WTC11 (cell line): ENCODE data around the gene AURKB. TPM values are rescaled to one million over a fixed set of nuclear protein-coding genes. Genes with fewer than 3 reads are reported as not detected.

Source experiments
- ATF2 ChIP-seq: sonication (generic); formaldehyde crosslinking; IDR thresholded peaks from 2 replicates; pipeline ENCODE4 v1.8.1; 2022; ENCODE audit warnings: low read depth, missing genetic modification reagents, borderline replicate concordance
- ATF6 ChIP-seq: sonication (generic); formaldehyde crosslinking; IDR thresholded peaks from 2 replicates; pipeline ENCODE4 v1.8.1; 2023; ENCODE audit warnings: mild to moderate bottlenecking, missing genetic modification reagents
- CTCF ChIP-seq: fragments of 200-600 bp; IDR thresholded peaks from 2 replicates; pipeline ENCODE4 v1.8.0; 2022; ENCODE audit warnings: antibody characterized with exemption
- EMX1 ChIP-seq: fragments of 250-450 bp; sonication (Bioruptor Pico); IDR thresholded peaks from 2 replicates; pipeline ENCODE4 v1.8.0; 2021; ENCODE audit warnings: mild to moderate bottlenecking
- FOXJ3 ChIP-seq: sonication (generic); formaldehyde crosslinking; IDR thresholded peaks from 2 replicates; pipeline ENCODE4 v1.9.0; 2021; ENCODE audit warnings: missing genetic modification reagents, mild to moderate bottlenecking, borderline replicate concordance
- FOXP4 ChIP-seq: sonication (generic); formaldehyde crosslinking; IDR thresholded peaks from 2 replicates; pipeline ENCODE4 v1.8.0; 2022; ENCODE audit warnings: mild to moderate bottlenecking, missing genetic modification reagents
- GTF2I ChIP-seq: fragments of 250-450 bp; sonication (Bioruptor Pico); conservative IDR thresholded peaks from 2 replicates; pipeline ENCODE4 v1.4.0; 2021; ENCODE audit warnings: mild to moderate bottlenecking
- NR1H2 ChIP-seq: sonication (generic); formaldehyde crosslinking; IDR thresholded peaks from 2 replicates; pipeline ENCODE4 v1.9.0; 2021; ENCODE audit warnings: mild to moderate bottlenecking, moderate library complexity, missing genetic modification reagents
- PREB ChIP-seq: sonication (generic); formaldehyde crosslinking; IDR thresholded peaks from 2 replicates; pipeline ENCODE4 v1.8.1; 2022; ENCODE audit warnings: mild to moderate bottlenecking, missing genetic modification reagents, moderate library complexity, borderline replicate concordance
- SOX15 ChIP-seq: fragments of 250-450 bp; sonication (Bioruptor Pico); IDR thresholded peaks from 2 replicates; pipeline ENCODE4 v1.9.0; 2021; ENCODE audit warnings: mild to moderate bottlenecking
- USF2 ChIP-seq: sonication (generic); formaldehyde crosslinking; IDR thresholded peaks from 2 replicates; pipeline ENCODE4 v1.8.1; 2023; ENCODE audit warnings: mild to moderate bottlenecking, missing genetic modification reagents, moderate library complexity
- ZBTB43 ChIP-seq: sonication (generic); formaldehyde crosslinking; IDR thresholded peaks from 2 replicates; pipeline ENCODE4 v1.8.1; 2023; ENCODE audit warnings: mild to moderate bottlenecking, missing genetic modification reagents
- ZNF219 ChIP-seq: sonication (generic); formaldehyde crosslinking; IDR thresholded peaks from 2 replicates; pipeline ENCODE4 v1.8.0; 2023; ENCODE audit warnings: missing genetic modification reagents, mild to moderate bottlenecking, borderline replicate concordance
- ZNF263 ChIP-seq: sonication (generic); formaldehyde crosslinking; IDR thresholded peaks from 2 replicates; pipeline ENCODE4 v1.8.1; 2022; ENCODE audit warnings: low read depth, mild to moderate bottlenecking, moderate library complexity, missing genetic modification reagents
- ZNF281 ChIP-seq: sonication (generic); formaldehyde crosslinking; IDR thresholded peaks from 2 replicates; pipeline ENCODE4 v1.8.0; 2023; ENCODE audit warnings: mild to moderate bottlenecking, missing genetic modification reagents
- ZNF512 ChIP-seq: sonication (generic); formaldehyde crosslinking; IDR thresholded peaks from 2 replicates; pipeline ENCODE4 v1.8.1; 2022; ENCODE audit warnings: missing genetic modification reagents, borderline replicate concordance
- ZSCAN18 ChIP-seq: fragments of 250-450 bp; sonication (Bioruptor Pico); IDR thresholded peaks from 2 replicates; pipeline ENCODE4 v2.1.2; 2022; ENCODE audit warnings: mild to moderate bottlenecking, moderate library complexity
- total RNA-seq: library from RNA; stranded (reverse); gene quantifications from 3 replicates; pipeline ENCODE4 v1.2.3, GENCODE V29; 2021

AURKB gene
- total RNA-seq, 1 experiment from 2014 or later, result 215 TPM

GRCh38 chr17:8223356-8224126, 13.2 kb upstream of the AURKB start (continued):
- TF ChIP-seq ZNF512 (CRISPR knock-in tag) (no peak), ZNF263 (no peak), NR1H2 (CRISPR knock-in tag) (no peak), FOXP4 (CRISPR knock-in tag) (no peak; the same call in none of the 2 replicates), ZNF281 (CRISPR knock-in tag) (no peak), CTCF (no peak), EMX1 (CRISPR knock-in tag) (no peak), SOX15 (CRISPR knock-in tag) (no peak), ZBTB43 (CRISPR knock-in tag) (peak; percentile 82; the same call in 1 of the 2 replicates), ATF2 (no peak), USF2 (CRISPR knock-in tag) (peak; percentile 83), GTF2I (CRISPR knock-in tag) (no peak), PREB (CRISPR knock-in tag) (no peak), ZSCAN18 (no peak), ATF6 (CRISPR knock-in tag) (0 out of 2 replicates have a peak, but pooled peaks have one; percentile 41), FOXJ3 (no peak), ZNF219 (CRISPR knock-in tag) (no peak)
